SJCRH30 (cell line): ENCODE measurements around the gene RNF151. TPM values are rescaled to one million over a fixed set of nuclear protein-coding genes. Genes with fewer than 3 reads are reported as not detected.
"Not testable (repeated sequence)": the region's sequence is repeated elsewhere in the genome, so short reads cannot be mapped to it uniquely, and the experiment has no call there.

Experiments
- DNase-seq, 2 experiments: peaks; one replicate each; pipeline ENCODE4 v3.0.0-alpha.2; 2015 to 2020
- H3K27ac ChIP-seq: fragments of 250-450 bp; sonication (Bioruptor Pico); 2 replicates; pipeline ENCODE4 v1.5.1; 2020; ENCODE audit warnings: mild to moderate bottlenecking, moderate library complexity
- H3K27me3 ChIP-seq: fragments of 250-450 bp; sonication (Bioruptor Pico); 2 replicates; pipeline ENCODE4 v1.5.1; 2020; ENCODE audit warnings: mild to moderate bottlenecking, moderate library complexity
- H3K36me3 ChIP-seq: fragments of 250-450 bp; sonication (Bioruptor Pico); 2 replicates; pipeline ENCODE4 v1.5.1; 2020; ENCODE audit warnings: mild to moderate bottlenecking, moderate library complexity
- H3K4me1 ChIP-seq: fragments of 250-450 bp; sonication (Bioruptor Pico); 2 replicates; pipeline ENCODE4 v1.5.1; 2020; ENCODE audit warnings: mild to moderate bottlenecking, moderate library complexity
- H3K4me3 ChIP-seq: fragments of 250-450 bp; sonication (Bioruptor Pico); 2 replicates; pipeline ENCODE4 v1.5.1; 2020; ENCODE audit warnings: mild to moderate bottlenecking, moderate library complexity
- H3K9me3 ChIP-seq: fragments of 250-450 bp; sonication (Bioruptor Pico); replicated peaks from 2 replicates; pipeline ENCODE4 v1.5.1; 2020; ENCODE audit warnings: mild to moderate bottlenecking, moderate library complexity
- total RNA-seq: library from RNA; depleted of rRNA; stranded (reverse); fragments of >200 nt; shearing (Covaris generic); gene quantifications from 2 replicates; pipeline ENCODE4 v1.2.3, GENCODE V29; 2014

RNF151 gene
- total RNA-seq, 1 experiment from 2014 or later = not detected

GRCh38 chr16:1930338-1930720 is 36.3 kb upstream of the RNF151 start:
- no peak for DNase-seq
- Histone ChIP-seq H3K4me1 (peaks cover under 1% of the 10 kb centered on the region; the same call in 1 of the 2 replicates), H3K9me3 (no peaks in the 10 kb centered on the region), H3K4me3 (no peak overlapping the region), H3K36me3 (no peaks in the 10 kb centered on the region), H3K27me3 (peaks cover 8% of the 10 kb centered on the region), H3K27ac (no peak overlapping the region)

DNA sequence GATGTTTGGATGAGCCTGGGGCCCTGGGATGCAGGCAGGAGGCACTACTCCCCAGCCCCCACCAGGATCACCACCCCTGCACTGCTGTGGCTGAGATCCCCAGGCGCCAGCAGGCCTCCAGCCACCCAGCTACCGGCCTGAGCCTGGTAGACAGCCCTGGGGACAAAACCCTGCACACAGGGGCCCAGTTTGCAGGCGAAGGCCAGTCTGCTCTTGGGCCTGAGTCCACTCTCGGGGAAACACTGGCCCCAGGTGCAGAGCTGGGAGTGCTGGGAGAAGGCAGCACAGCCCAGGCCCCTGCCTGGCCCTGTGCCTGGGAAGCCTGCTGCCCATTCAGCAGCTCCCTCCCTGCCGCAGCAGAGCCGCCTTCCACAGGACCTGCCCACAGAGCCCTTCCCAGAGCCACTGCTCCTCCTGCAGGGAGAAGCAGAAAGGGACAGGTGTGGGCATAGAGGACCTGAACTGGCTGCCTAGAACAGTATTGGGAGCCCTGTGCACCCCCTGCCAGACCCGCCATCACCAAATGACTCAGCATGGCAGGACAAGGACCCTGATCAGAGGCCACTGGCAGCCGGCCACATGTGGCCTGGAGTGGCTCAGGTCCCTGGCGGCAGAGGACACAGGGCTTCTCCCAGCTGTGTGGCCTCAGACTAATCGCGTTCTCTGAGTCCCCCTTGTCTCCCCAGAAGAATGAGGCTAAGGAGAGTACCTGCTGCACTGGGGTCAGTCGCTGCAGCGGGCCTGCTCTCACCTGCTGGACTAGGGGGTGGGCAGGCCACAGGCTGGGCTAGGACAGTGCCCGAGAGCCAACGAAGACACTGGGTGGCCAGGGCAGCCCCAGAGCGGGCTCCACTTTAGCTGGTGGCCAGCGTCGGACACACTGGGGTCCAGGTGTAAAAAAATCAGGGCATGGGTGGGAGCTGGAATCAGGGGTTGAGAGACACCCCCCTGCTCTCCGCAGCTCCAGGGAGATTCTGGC is 34.3 kb upstream of the RNF151 start:
- peaks cover 8% of the 10 kb centered on the region for H3K27me3 ChIP-seq
- peak; percentile 45 to 47 for DNase-seq
- no peaks in the 10 kb centered on the region for H3K36me3 ChIP-seq
- no peaks in the 10 kb centered on the region for H3K9me3 ChIP-seq
- peaks cover 5% of the 10 kb centered on the region; the same call in 1 of the 2 replicates for H3K4me1 ChIP-seq
- H3K4me3 ChIP-seq = no peak overlapping the region
- H3K27ac ChIP-seq = no peak overlapping the region

DNA sequence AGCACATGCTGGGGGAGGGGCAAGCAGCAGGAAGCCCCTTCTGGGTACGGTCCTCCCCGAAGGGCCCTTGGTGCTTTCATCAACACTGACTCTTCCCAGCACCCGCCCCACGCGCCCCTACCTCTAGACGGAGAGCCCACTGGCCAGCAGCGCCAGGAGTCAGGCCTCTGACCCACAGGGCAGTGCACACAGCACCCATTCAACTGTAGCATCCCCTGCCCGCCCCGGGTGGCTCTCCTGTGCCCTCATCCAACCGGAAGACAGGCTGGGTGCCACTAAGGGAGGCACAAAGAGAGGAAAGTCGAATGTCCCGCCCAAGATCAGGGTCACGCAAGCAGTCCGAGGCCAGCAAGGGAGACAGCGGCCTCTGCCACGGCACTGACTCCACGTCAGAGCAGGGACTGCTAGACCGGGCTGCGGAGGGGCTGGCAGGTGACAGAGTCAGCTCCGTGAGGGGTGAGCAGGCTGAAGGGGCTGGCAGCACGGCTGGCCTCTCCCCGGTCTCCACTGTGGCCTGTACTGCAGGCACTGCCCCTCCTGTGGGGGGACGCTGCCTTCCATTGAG is 33.5 kb upstream of the RNF151 start:
- no peak overlapping the region for H3K27ac ChIP-seq
- H3K4me1 ChIP-seq = peaks cover 5% of the 10 kb centered on the region; the same call in 1 of the 2 replicates
- H3K27me3 ChIP-seq = peaks cover 8% of the 10 kb centered on the region
- H3K4me3 ChIP-seq = no peak overlapping the region
- no peak for DNase-seq
- no peaks in the 10 kb centered on the region for H3K9me3 ChIP-seq
- no peaks in the 10 kb centered on the region for H3K36me3 ChIP-seq

DNA sequence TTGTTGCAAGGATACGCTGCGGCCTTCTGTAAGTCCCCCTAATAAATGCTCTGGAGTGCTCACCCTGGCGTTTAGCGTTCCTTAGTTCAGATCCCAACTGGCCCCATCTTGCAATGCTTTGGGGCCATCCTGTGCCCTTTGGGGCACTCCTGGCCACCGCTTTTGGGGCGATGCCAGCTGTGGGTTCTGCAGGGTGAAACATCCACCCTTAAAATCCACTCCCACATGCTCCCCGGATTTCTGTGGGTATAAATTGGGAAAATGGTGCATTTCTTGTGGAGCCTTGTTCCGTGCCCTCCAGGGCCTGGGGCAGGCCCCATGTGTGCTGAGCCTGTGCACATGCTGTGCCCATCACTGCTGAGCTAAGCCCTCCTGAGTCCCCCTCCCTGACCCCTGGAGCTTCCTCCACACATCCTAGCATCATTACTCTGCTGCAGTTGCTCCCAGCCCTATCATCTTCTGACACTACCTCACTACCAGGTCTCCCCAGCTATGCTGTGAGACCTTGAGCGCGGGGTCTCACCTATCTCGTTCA is 29.6 kb upstream of the RNF151 start:
- Histone ChIP-seq H3K9me3 (no peaks in the 10 kb centered on the region), H3K36me3 (no peaks in the 10 kb centered on the region)

GRCh38 chr16:1938316-1938715 is 28.3 kb upstream of the RNF151 start:
- H3K4me3 ChIP-seq = no peak overlapping the region
- peaks cover 5% of the 10 kb centered on the region; the same call in 1 of the 2 replicates for H3K4me1 ChIP-seq
- no peaks in the 10 kb centered on the region for H3K27me3 ChIP-seq
- no peaks in the 10 kb centered on the region for H3K36me3 ChIP-seq
- H3K27ac ChIP-seq = no peak overlapping the region
- H3K9me3 ChIP-seq = no peaks in the 10 kb centered on the region
- no peak for DNase-seq

More for the DNA sequence above, 29.6 kb upstream of the RNF151 start:
- peaks cover 4% of the 10 kb centered on the region for H3K27me3 ChIP-seq
- DNase-seq = no peak
- no peak overlapping the region for H3K27ac ChIP-seq
- H3K4me3 ChIP-seq = no peak overlapping the region
- peaks cover 5% of the 10 kb centered on the region; the same call in 1 of the 2 replicates for H3K4me1 ChIP-seq

GRCh38 chr16:1938910-1939309 is 27.7 kb upstream of the RNF151 start:
- no peaks in the 10 kb centered on the region for H3K27me3 ChIP-seq
- H3K4me3 ChIP-seq = no peak overlapping the region
- no peaks in the 10 kb centered on the region for H3K9me3 ChIP-seq
- H3K27ac ChIP-seq = no peak overlapping the region
- peaks cover 5% of the 10 kb centered on the region; the same call in 1 of the 2 replicates for H3K4me1 ChIP-seq
- no peaks in the 10 kb centered on the region for H3K36me3 ChIP-seq
- no peak for DNase-seq

DNA sequence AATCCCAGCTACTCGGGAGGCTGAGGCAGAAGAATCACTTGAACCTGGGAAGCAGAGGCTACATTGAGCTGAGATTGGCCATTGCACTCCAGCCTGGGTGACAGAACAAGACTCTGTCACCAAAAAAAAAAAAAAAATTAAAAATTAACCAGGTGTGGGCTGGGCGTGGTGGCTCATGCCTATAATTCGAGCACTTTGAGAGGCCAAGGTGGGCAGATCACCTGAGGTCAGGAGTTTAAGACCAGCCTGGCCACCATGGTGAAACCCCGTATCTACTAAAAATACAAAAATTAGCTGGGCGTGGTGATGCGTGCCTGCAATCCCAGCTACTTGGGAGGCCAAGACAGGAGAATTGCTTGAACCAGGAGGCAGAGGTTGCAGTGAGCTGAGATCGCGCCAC is 26.8 kb upstream of the RNF151 start:
- H3K27me3 ChIP-seq, H3K27ac ChIP-seq, DNase-seq, H3K36me3 ChIP-seq, H3K4me1 ChIP-seq, H3K9me3 ChIP-seq, H3K4me3 ChIP-seq: not testable (repeated sequence)

DNA sequence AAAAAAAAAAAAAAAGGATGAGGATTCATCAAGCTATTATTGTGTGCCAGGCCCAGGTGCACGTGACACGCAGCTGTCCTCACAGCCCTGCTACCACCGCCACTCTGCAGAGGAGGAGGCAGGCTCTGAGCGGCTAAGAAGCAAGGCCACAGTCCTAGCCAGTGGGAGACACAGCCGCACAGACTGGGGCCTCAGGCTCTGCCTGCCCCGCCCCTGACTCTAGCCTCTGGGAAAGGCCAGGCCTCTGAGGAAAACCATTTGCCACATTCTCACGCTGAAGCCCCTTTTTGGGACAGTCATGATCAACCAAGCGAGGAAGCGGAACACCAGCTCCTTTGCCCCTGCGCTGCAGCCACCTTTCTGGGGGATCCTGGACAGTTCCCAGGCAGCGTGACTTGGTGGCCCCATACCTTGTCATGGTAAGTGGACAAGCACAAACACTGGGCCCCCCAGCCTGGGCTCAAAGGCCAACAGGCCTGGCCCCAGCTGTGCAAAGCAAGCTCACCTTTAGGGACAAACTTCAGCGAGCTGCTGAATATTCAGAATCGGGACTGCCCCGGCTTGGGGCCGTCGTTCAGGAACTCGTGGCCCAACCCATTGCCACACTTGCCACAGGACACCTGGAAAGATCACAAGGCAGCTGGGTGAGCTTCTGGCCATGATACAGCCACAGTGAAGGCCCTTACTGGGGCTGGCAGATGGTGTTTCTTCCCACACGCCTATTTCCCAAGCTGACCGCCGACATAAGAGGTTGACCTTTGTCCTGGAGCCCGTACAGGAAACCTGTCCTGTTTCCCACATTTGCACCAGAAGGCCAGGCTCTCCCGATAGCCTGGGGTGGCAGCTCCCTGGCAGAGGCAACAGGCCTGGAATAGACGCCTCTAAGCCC is 26.1 kb upstream of the RNF151 start:
- no peaks in the 10 kb centered on the region for H3K9me3 ChIP-seq
- no peaks in the 10 kb centered on the region for H3K36me3 ChIP-seq
- no peak overlapping the region for H3K4me3 ChIP-seq
- H3K27me3 ChIP-seq = no peaks in the 10 kb centered on the region
- no peak for DNase-seq
- H3K27ac ChIP-seq = no peak overlapping the region
- H3K4me1 ChIP-seq = peaks cover 2% of the 10 kb centered on the region; the same call in 1 of the 2 replicates

GRCh38 chr16:1941162-1942046 is 25.3 kb upstream of the RNF151 start:
- DNase-seq = no peak
- Histone ChIP-seq H3K4me3 (no peak overlapping the region), H3K27me3 (no peaks in the 10 kb centered on the region), H3K4me1 (no peaks in the 10 kb centered on the region; the same call in 1 of the 2 replicates), H3K36me3 (no peaks in the 10 kb centered on the region), H3K27ac (no peak overlapping the region), H3K9me3 (no peaks in the 10 kb centered on the region)

GRCh38 chr16:1942047-1942809 is 24.4 kb upstream of the RNF151 start:
- no peak for DNase-seq
- Histone ChIP-seq H3K9me3 (no peaks in the 10 kb centered on the region), H3K27me3 (no peaks in the 10 kb centered on the region), H3K4me3 (peak overlapping the region; percentile 66), H3K4me1 (no peaks in the 10 kb centered on the region; the same call in 1 of the 2 replicates), H3K27ac (no peak overlapping the region), H3K36me3 (no peaks in the 10 kb centered on the region)

- H3K27ac ChIP-seq = no peak within 1 kb of the TSS
- DNase-seq = peak; percentile 100
- peak within 1 kb of the TSS; percentile 66 for H3K4me3 ChIP-seq
- H3K9me3 ChIP-seq = no peaks in the 10 kb centered on the region
- H3K4me1 ChIP-seq = no peaks in the 10 kb centered on the region; the same call in 1 of the 2 replicates
- no peaks in the 10 kb centered on the region for H3K27me3 ChIP-seq
- no peaks in the 10 kb centered on the region for H3K36me3 ChIP-seq
Observed at GRCh38 chr16:1942810-1943726, 23.6 kb upstream of the RNF151 start, which contains the start of gene MSRB1. Gene MSRB1 (minus strand): TSS chr16:1943199. CDS start chr16:1943156, 43 bp downstream.

- no peak overlapping the region for H3K4me3 ChIP-seq
- H3K27me3 ChIP-seq = no peaks in the 10 kb centered on the region
- no peak for DNase-seq
- H3K4me1 ChIP-seq = no peaks in the 10 kb centered on the region; the same call in 1 of the 2 replicates
- H3K36me3 ChIP-seq = no peaks in the 10 kb centered on the region
- no peak overlapping the region for H3K27ac ChIP-seq
- H3K9me3 ChIP-seq = no peaks in the 10 kb centered on the region
Observed at GRCh38 chr16:1944612-1945199, 21.9 kb upstream of the RNF151 start.
